GM12878 (cell line): ENCODE measurements around the gene CATSPERD. TPM values are rescaled to one million over a fixed set of nuclear protein-coding genes. Genes with fewer than 3 reads are reported as not detected.

Experiments
- ATAC-seq: fragments of 200-7000 bp; cut with Tn5 transposase; 3 replicates; pipeline ENCODE4 v1.9.1; 2020; ENCODE audit warnings: mild to moderate bottlenecking, moderate library complexity
- BruUV-seq: library from RNA; stranded (reverse); fragments of 400-500 nt; replicated peaks from 2 replicates; lab custom pipeline; 2021; lab: Mats Ljungman, UMichigan
- CTCF ChIA-PET: fragments of 300-600 bp; sonication (Branson Sonifier 250); formaldehyde crosslinking; extraction: SDS; loops from one replicate; lab custom pipeline; 2021; ENCODE audit warnings: inconsistent platforms; lab: Yijun Ruan, JAX
- POLR2A ChIA-PET: fragments of 350-600 bp; formaldehyde crosslinking; extraction: SDS; loops from one replicate; lab custom pipeline; 2021; ENCODE audit warnings: inconsistent platforms; lab: Charles Lee
- RAD21 ChIA-PET: fragments of 300-600 bp; sonication (Branson Sonifier 250); formaldehyde crosslinking; loops from one replicate; lab custom pipeline; 2023; ENCODE audit warnings: antibody characterized with exemption; ENCODE audit not compliant: unreplicated experiment; lab: Charles Lee
- SMC1A ChIA-PET: fragments of 300-600 bp; sonication (Branson Sonifier 250); formaldehyde crosslinking; loops from one replicate; lab custom pipeline; 2023; ENCODE audit not compliant: unreplicated experiment, uncharacterized antibody; lab: Charles Lee
- DNase-seq: peaks from one replicate; pipeline ENCODE4 v3.0.0-alpha.2; 2011; ENCODE audit warnings: low read depth, low spot score
- FAIRE-seq: peaks from 3 replicates; lab custom pipeline; 2011; peaks lifted over from hg19 to GRCh38; lab: Jason Lieb, UNC
- H2AFZ ChIP-seq: 2 replicates; pipeline ENCODE4 v1.6.0; 2011; ENCODE audit warnings: low read depth, low read length, control low read depth; ENCODE audit not compliant: control insufficient read depth
- H3K27ac ChIP-seq: 2 replicates; pipeline ENCODE4 v1.5.1; 2011; ENCODE audit warnings: control low read depth; ENCODE audit not compliant: control insufficient read depth, insufficient read depth
- H3K27me3 ChIP-seq, 2 experiments: replicated peaks in 1 of 2; 2 replicates each; pipeline versions ENCODE4 v1.6.0 to v1.6.1; 2011; ENCODE audit warnings: low read length in 1 of 2; ENCODE audit not compliant: control insufficient read depth in 2 of 2, insufficient read depth in 2 of 2
- H3K36me3 ChIP-seq, 2 experiments: 2 replicates each; pipeline ENCODE4 v1.5.1; 2011; ENCODE audit warnings: low read length in 1 of 2; ENCODE audit not compliant: control insufficient read depth in 2 of 2, insufficient read depth in 2 of 2
- H3K4me1 ChIP-seq: 2 replicates; pipeline ENCODE4 v1.6.1; 2011; ENCODE audit warnings: mild to moderate bottlenecking, low read length, moderate library complexity, mixed read lengths; ENCODE audit not compliant: control insufficient read depth, insufficient read depth
- H3K4me2 ChIP-seq: 2 replicates; pipeline ENCODE4 v1.6.0; 2011; ENCODE audit warnings: control low read depth; ENCODE audit not compliant: control insufficient read depth, insufficient read depth
- H3K4me3 ChIP-seq: fragments of 200-600 bp; sonication (generic); 2 replicates; pipeline ENCODE4 v1.5.1; 2016
- H3K79me2 ChIP-seq: 2 replicates; pipeline ENCODE4 v1.6.0; 2011; ENCODE audit warnings: low read length; ENCODE audit not compliant: control insufficient read depth, insufficient read depth
- H3K9ac ChIP-seq: 2 replicates; pipeline ENCODE4 v1.8.0; 2011; ENCODE audit warnings: low read length, control low read depth, mixed read lengths; ENCODE audit not compliant: control insufficient read depth, insufficient read depth
- H3K9me3 ChIP-seq: replicated peaks from 3 replicates; pipeline ENCODE4 v1.5.1; 2011; ENCODE audit warnings: mild to moderate bottlenecking, low read length; ENCODE audit not compliant: control insufficient read depth, insufficient read depth
- H4K20me1 ChIP-seq: 2 replicates; pipeline ENCODE4 v1.6.0; 2011; ENCODE audit not compliant: control insufficient read depth, insufficient read depth
- CBX3 ChIP-seq: fragments of 200-600 bp; sonication (generic); IDR thresholded peaks from 2 replicates; pipeline ENCODE4 v1.6.1; 2016; ENCODE audit warnings: low read depth, borderline replicate concordance
- CHD4 ChIP-seq: fragments of 200-600 bp; sonication (generic); IDR thresholded peaks from 2 replicates; pipeline ENCODE4 v1.6.1; 2016; ENCODE audit warnings: mild to moderate bottlenecking
- EGR1 ChIP-seq, 2 experiments: IDR thresholded peaks; 1 replicate in 1 of 2; 2 replicates in 1 of 2; pipeline ENCODE4 v1.6.1; 2011 to 2012; ENCODE audit warnings: low read depth in 2 of 2, low read length in 2 of 2, borderline replicate concordance in 1 of 2, mild to moderate bottlenecking in 1 of 2, moderate library complexity in 1 of 2
- HDAC2 ChIP-seq: fragments of 200-600 bp; sonication (generic); IDR thresholded peaks from 2 replicates; pipeline ENCODE4 v1.6.1; 2017
- MYB ChIP-seq: fragments of 150-350 bp; IDR thresholded peaks from 2 replicates; pipeline ENCODE4 v1.6.1; 2014; ENCODE audit warnings: mild to moderate bottlenecking, low read depth, low read length, borderline replicate concordance
- NR2F1 ChIP-seq: fragments of 450-650 bp; conservative IDR thresholded peaks from 2 replicates; pipeline ENCODE4 v1.6.1; 2017; ENCODE audit warnings: mild to moderate bottlenecking
- POLR2A ChIP-seq: IDR thresholded peaks from 2 replicates; pipeline ENCODE4 v1.6.1; 2011; ENCODE audit warnings: low read depth, mild to moderate bottlenecking, low read length
- RUNX3 ChIP-seq: IDR thresholded peaks from 2 replicates; pipeline ENCODE4 v1.6.1; 2012; ENCODE audit warnings: low read length, inconsistent platforms
- SMARCA5 ChIP-seq: fragments of 450-650 bp; IDR thresholded peaks from 2 replicates; pipeline ENCODE4 v1.6.1; 2017; ENCODE audit warnings: mild to moderate bottlenecking
- SREBF1 ChIP-seq: IDR thresholded peaks from 2 replicates; pipeline ENCODE4 v1.6.1; 2012; ENCODE audit warnings: mild to moderate bottlenecking, low read length
- ZBED1 ChIP-seq: IDR thresholded peaks from 2 replicates; pipeline ENCODE4 v1.6.1; 2016; ENCODE audit warnings: borderline replicate concordance
- ZZZ3 ChIP-seq: IDR thresholded peaks from 2 replicates; pipeline ENCODE4 v1.6.1; 2011; ENCODE audit warnings: low read depth; ENCODE audit not compliant: control insufficient read depth, insufficient read length
- WGBS: methylation state at CpG from one replicate; pipeline ENCODE4 v1.1.6; 2016; ENCODE audit warnings: low lambda C conversion rate; ENCODE audit not compliant: insufficient replicate concordance, insufficient coverage; ENCODE audit errors: missing lambda C conversion rate; 5-methylcytosine and 5-hydroxymethylcytosine counted together
- in situ Hi-C: fragments of 300-500 bp; cut with MboI; formaldehyde crosslinking; loops from 9 replicates; pipeline ENCODE4 v1.14.3; 2018; ENCODE audit warnings: mixed read lengths
- intact Hi-C: fragments of 100-400 bp; cut with micrococcal nuclease; formaldehyde crosslinking; loops from one replicate; pipeline ENCODE4 v1.14.2; 2022; ENCODE audit not compliant: unreplicated experiment
- polyA plus RNA-seq, 11 experiments: library from polyadenylated mRNA; depleted of rRNA in 4 of 11; unstranded in 6 of 11; stranded (reverse) in 5 of 11; fragments of >200 nt; fragmentation: Nextera tagmentation in 4 of 11; fragmentation: Illumina TruSeq in 1 of 11; extraction: Ambion mirVana in 4 of 11; extraction: Trizol in 1 of 11; gene quantifications; 1 replicate in 1 of 11; 2 replicates in 10 of 11; pipeline versions ENCODE4 v1.2.1 to v1.2.3, GENCODE V29; 2011 to 2016; ENCODE audit warnings: inconsistent platforms in 2 of 11, missing spikeins in 2 of 11, low read depth in 1 of 11
- total RNA-seq, 4 experiments: library from RNA; depleted of rRNA in 3 of 4; stranded (reverse); fragments of >200 nt in 3 of 4; fragmentation: Illumina TruSeq in 1 of 4; extraction: Trizol in 1 of 4; gene quantifications; 2 replicates each; pipeline versions ENCODE4 v1.2.1 to v1.2.3, GENCODE V29; 2013 to 2021
- TF ChIP-seq, protein P1 (sequence below): fragments of 150-350 bp; IDR thresholded peaks from 2 replicates; pipeline ENCODE4 v1.6.1; 2016; ENCODE audit warnings: low read depth, low read length
- TF ChIP-seq, protein P2 (sequence below): IDR thresholded peaks from 2 replicates; pipeline ENCODE4 v1.6.1; 2011; ENCODE audit warnings: mild to moderate bottlenecking, low read depth, low read length, moderate library complexity; ENCODE audit not compliant: insufficient replicate concordance
- TF ChIP-seq, protein P3 (sequence below): fragments of 450-650 bp; IDR thresholded peaks from 2 replicates; pipeline ENCODE4 v1.6.1; 2017; ENCODE audit warnings: mild to moderate bottlenecking

CATSPERD gene
- total and polyA plus RNA-seq, 10 of the 15 experiments (the other 5 are each of a cell fraction or from before 2014, with no cell fraction given): 0.02 to 0.38 (median 0.11) TPM; not detected in 5

DNA sequence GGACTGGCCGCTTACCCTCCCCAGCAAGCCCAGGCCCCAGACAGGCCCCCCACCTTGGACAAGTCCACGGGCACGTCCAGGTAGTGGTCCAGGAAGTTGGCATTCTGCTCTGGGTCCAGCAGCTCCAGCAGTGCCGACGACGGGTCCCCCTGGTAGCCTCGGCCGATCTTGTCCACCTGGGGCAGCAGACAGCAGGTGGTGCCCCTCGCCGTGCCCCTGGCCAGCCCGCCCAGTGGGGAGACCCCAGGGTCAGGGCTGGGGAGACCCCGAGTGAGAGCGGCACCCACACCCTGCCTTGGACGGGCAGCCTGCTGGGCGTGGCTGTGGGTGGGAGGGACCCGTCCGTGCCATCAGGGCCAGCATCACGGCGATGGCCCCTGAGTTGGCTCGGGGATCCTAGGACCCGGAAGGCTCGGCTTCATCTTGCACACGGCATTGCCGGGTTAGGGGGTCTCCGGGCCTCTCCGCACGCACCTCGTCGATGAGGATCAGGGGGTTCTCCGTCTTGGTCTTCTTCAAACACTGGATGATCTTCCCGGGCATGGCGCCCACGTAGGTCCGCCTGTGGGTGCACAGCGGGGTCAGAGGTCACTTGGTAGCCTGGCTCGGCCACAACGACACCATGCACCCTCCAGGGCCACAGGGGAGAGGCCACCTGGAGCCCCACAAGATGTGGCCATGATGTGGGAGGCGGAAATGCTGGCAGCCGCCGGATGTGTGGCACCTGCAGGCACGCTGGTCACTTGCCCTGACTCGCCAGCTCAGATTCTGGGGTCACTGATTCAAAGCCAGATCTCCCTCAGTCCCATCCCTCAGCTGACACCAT is 24.0 kb upstream of the CATSPERD start:
- Histone ChIP-seq H3K4me3 (no peak overlapping the region), H3K27ac (no peak overlapping the region), H2AFZ (no peak overlapping the region), H3K9ac (no peak overlapping the region), H4K20me1 (no peaks in the 10 kb centered on the region; the same call in 1 of the 2 replicates), H3K27me3 (no peaks in the 10 kb centered on the region), H3K9me3 (no peaks in the 10 kb centered on the region), H3K4me1 (peaks cover 10% of the 10 kb centered on the region), H3K79me2 (peaks cover 32% of the 10 kb centered on the region), H3K4me2 (no peak overlapping the region), H3K36me3 (peaks cover 17 to 68% of the 10 kb centered on the region in 2 experiments)
- intact Hi-C loops (no loop called here), in situ Hi-C loops (no loop called here)
- ChIA-PET SMC1A (no interaction called here), POLR2A (interaction anchor here (0.6 kb wide), 1 partner anchor 451 kb away, joined by 4 read pairs; no protein-coding TSS in a partner anchor), CTCF (no interaction called here), RAD21 (no interaction called here)
- FAIRE-seq (no peak), ATAC-seq (no peak), DNase-seq (no peak)
- WGBS: 94% methylated on average over 42 of the region's 42 CpGs
- no TSS peak for BruUV-seq
- no peak for TF ChIP-seq ZZZ3
- TF ChIP-seq CBX3: no peak
- no peak for TF ChIP-seq CHD4
- 0 out of 2 replicates have a peak, but pooled peaks have one; percentile 43 for TF ChIP-seq NR2F1
- peak; percentile 45; the same call in 1 of the 2 replicates for TF ChIP-seq ZBED1
- TF ChIP-seq, protein P1, sequence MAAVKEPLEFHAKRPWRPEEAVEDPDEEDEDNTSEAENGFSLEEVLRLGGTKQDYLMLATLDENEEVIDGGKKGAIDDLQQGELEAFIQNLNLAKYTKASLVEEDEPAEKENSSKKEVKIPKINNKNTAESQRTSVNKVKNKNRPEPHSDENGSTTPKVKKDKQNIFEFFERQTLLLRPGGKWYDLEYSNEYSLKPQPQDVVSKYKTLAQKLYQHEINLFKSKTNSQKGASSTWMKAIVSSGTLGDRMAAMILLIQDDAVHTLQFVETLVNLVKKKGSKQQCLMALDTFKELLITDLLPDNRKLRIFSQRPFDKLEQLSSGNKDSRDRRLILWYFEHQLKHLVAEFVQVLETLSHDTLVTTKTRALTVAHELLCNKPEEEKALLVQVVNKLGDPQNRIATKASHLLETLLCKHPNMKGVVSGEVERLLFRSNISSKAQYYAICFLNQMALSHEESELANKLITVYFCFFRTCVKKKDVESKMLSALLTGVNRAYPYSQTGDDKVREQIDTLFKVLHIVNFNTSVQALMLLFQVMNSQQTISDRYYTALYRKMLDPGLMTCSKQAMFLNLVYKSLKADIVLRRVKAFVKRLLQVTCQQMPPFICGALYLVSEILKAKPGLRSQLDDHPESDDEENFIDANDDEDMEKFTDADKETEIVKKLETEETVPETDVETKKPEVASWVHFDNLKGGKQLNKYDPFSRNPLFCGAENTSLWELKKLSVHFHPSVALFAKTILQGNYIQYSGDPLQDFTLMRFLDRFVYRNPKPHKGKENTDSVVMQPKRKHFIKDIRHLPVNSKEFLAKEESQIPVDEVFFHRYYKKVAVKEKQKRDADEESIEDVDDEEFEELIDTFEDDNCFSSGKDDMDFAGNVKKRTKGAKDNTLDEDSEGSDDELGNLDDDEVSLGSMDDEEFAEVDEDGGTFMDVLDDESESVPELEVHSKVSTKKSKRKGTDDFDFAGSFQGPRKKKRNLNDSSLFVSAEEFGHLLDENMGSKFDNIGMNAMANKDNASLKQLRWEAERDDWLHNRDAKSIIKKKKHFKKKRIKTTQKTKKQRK: no peak
- peak; percentile 54 for TF ChIP-seq POLR2A
- TF ChIP-seq, protein P2, sequence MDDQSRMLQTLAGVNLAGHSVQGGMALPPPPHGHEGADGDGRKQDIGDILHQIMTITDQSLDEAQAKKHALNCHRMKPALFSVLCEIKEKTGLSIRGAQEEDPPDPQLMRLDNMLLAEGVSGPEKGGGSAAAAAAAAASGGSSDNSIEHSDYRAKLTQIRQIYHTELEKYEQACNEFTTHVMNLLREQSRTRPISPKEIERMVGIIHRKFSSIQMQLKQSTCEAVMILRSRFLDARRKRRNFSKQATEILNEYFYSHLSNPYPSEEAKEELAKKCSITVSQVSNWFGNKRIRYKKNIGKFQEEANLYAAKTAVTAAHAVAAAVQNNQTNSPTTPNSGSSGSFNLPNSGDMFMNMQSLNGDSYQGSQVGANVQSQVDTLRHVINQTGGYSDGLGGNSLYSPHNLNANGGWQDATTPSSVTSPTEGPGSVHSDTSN: no peak
- TF ChIP-seq SMARCA5: no peak
- TF ChIP-seq RUNX3: no peak
- no peak for TF ChIP-seq SREBF1
- no peak for TF ChIP-seq EGR1 (IDR thresholded peaks at IDR 0.05; ENCODE audit: borderline replicate concordance in 1 of 2, low read depth in 2 of 2, low read length in 2 of 2)
- no peak for TF ChIP-seq HDAC2
- TF ChIP-seq MYB: no peak
- TF ChIP-seq, protein P3, sequence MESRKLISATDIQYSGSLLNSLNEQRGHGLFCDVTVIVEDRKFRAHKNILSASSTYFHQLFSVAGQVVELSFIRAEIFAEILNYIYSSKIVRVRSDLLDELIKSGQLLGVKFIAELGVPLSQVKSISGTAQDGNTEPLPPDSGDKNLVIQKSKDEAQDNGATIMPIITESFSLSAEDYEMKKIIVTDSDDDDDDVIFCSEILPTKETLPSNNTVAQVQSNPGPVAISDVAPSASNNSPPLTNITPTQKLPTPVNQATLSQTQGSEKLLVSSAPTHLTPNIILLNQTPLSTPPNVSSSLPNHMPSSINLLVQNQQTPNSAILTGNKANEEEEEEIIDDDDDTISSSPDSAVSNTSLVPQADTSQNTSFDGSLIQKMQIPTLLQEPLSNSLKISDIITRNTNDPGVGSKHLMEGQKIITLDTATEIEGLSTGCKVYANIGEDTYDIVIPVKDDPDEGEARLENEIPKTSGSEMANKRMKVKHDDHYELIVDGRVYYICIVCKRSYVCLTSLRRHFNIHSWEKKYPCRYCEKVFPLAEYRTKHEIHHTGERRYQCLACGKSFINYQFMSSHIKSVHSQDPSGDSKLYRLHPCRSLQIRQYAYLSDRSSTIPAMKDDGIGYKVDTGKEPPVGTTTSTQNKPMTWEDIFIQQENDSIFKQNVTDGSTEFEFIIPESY: no peak
